ES-I3 (cell line): ENCODE results near the gene NALCN.

ENCODE experiments used
- H3K36me3 ChIP-seq: 2 replicates; pipeline ENCODE4 v1.6.1; 2013; ENCODE audit warnings: mild to moderate bottlenecking, low read length, control low read depth, moderate library complexity; ENCODE audit not compliant: insufficient read depth
- H3K4me1 ChIP-seq: 2 replicates; pipeline ENCODE4 v1.6.1; 2013; ENCODE audit warnings: mild to moderate bottlenecking, control low read depth, low read length; ENCODE audit not compliant: insufficient read depth
- H3K9ac ChIP-seq: 2 replicates; pipeline ENCODE4 v1.6.1; 2013; ENCODE audit warnings: low read depth, mild to moderate bottlenecking, low read length, moderate library complexity
- H3K9me3 ChIP-seq: 2 replicates; pipeline ENCODE4 v1.6.1; 2013; ENCODE audit warnings: mild to moderate bottlenecking, low read length, moderate library complexity; ENCODE audit not compliant: control insufficient read depth, insufficient read depth

NALCN gene

DNA sequence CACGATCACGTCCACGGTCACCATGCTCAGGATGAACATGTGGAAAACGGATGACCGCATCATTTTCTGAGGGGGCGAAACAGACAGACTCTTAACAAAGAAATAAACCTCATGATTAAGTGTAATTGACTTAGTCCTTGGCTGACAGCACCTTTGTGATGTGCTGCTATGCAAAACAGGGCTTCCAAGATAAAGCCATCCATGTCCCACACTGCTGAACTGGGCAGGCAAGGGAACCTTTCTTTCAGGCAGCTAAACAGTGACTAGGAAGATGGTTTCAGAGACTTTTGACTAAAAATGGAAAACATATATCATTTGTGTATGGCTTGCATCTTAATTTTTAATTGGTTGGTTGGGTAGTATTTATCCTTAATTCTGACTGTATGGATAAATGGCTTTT is 157.8 kb downstream of the NALCN start:
- Histone ChIP-seq H3K9ac (no peak overlapping the region), H3K36me3 (no peaks in the 10 kb centered on the region), H3K4me1 (no peaks in the 10 kb centered on the region), H3K9me3 (no peaks in the 10 kb centered on the region)

DNA sequence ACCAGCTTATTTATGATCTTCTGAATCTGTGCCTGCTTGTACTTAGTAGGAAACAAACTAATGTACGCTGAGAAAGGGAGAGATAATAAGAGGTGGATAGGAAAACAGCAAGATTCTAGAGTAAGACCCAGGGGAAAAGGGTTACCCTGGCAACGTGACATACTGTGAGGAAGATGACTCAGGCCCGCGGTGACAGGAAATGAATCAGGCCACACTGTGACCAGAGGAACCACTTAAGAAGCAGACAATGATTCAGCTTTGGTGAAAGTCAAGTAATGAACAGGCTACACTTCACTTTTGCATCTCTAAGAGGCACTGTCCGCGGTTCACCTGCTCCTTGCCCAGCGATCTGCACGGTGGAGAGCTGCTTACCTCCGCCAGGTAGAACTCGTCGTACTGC is 158.2 kb downstream of the NALCN start:
- Histone ChIP-seq H3K4me1 (no peaks in the 10 kb centered on the region), H3K36me3 (no peaks in the 10 kb centered on the region), H3K9ac (no peak overlapping the region), H3K9me3 (no peaks in the 10 kb centered on the region)

DNA sequence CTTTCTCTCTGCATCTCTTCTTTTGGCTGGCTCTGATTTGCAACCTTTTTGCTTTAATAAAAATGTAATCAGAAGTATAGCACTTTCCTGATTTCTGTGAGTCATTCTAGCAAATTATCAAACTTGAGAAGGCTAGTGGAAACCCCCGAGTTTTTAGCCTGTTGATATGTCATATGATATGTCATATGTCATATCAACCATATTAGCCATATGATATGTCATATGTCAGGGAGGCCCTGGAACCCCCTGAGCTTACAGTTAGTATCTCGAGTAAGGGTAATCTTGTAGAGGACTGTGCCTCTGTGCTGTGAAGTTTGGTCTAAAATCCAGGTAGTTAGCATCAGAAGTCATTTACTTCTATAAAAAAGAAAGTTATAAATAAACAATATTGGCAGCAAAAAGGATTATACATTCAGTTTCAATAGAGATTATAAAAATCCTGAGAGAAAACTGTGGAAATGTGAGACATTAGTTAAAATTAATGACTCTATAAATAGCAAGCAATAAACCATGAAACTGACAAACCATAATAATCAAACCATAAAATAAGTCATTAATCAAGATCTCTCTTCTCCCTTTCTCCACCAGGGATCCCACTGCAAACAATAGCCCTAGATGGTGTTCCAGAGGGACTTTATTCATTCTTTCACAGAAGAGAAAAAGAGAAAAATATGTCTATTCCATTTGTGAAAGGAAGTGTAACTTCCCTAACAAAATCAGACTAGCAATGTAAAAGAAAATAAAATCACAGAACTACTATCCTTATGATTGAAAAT is 167.4 kb downstream of the NALCN start:
- H3K9me3 ChIP-seq, result no peaks in the 10 kb centered on the region; the same call in 1 of the 2 replicates
- no peaks in the 10 kb centered on the region for H3K4me1 ChIP-seq
- no peak overlapping the region for H3K9ac ChIP-seq
- no peaks in the 10 kb centered on the region for H3K36me3 ChIP-seq

GRCh38 chr13:101242720-101243119 is 173.6 kb downstream of the NALCN start:
- Histone ChIP-seq H3K9me3 (no peaks in the 10 kb centered on the region), H3K4me1 (no peaks in the 10 kb centered on the region), H3K9ac (no peak overlapping the region), H3K36me3 (no peaks in the 10 kb centered on the region)

GRCh38 chr13:101238555-101238954 is 177.8 kb downstream of the NALCN start:
- H3K9ac ChIP-seq, result no peak overlapping the region
- no peaks in the 10 kb centered on the region for H3K4me1 ChIP-seq
- no peaks in the 10 kb centered on the region for H3K9me3 ChIP-seq
- H3K36me3 ChIP-seq, result no peaks in the 10 kb centered on the region

- Histone ChIP-seq H3K9ac (no peak overlapping the region), H3K36me3 (no peaks in the 10 kb centered on the region), H3K4me1 (no peaks in the 10 kb centered on the region), H3K9me3 (no peaks in the 10 kb centered on the region)
Measured at GRCh38 chr13:101231751-101232428, 184.4 kb downstream of the NALCN start.

DNA sequence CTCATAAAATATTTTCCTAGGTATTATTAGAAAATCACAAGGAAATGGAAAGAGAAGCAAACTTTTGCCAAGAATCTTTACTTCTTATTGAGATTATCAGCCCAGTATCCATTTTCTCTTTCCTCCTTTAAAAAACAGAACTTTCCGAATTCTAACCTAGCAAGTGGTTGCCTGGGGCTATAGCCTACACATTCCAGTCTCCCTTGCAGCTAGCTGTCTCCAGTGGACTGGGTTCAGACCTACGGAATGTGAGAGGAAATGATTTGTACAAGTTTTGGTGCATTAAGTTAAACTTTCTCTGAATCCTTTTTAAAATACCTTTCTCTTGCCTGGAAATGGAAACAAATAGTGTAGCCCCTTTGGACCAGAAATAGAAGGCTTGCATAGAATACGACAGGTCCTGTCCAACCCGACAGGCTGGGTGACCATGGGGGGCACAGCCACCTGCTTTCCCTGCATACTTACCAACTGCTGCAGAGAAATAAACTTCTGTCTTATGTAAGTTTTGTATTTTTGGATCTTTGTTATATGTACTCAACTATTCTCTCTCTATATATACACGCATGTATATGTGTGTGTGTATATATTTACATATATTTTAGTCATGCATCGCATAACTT is 185.9 kb downstream of the NALCN start:
- H3K36me3 ChIP-seq, result no peaks in the 10 kb centered on the region
- no peaks in the 10 kb centered on the region for H3K9me3 ChIP-seq
- no peaks in the 10 kb centered on the region for H3K4me1 ChIP-seq
- H3K9ac ChIP-seq, result no peak overlapping the region

DNA sequence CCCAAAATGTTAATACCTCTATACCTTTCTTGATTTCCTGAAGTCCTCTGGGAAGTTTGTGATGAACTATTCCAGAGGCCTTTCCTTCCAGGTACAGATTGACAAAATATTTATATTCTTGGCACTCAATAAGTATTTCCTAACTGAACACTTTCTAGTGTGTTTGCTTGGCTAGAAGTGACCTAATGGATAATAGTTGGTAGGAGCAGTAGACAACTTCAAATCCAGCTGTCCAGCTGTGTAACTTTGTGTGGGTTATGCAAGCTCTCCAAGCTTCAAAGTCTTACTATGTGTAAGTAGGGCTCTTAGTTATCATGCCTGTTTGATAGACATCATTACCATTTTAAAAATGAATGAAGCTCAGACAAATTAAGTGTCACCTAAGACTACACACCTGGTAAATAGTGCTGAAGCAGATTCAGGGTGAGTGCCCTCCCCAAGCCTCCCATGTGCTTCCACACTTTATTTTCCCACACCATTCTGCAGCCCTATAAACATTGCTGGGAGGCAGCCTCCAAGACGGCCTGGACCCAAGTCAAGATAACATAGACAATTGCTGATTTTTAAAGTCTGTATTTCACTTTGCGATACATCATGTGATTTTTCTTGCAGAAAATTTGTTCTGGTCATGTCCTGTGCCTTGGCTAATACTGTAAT is 196.6 kb downstream of the NALCN start:
- no peak overlapping the region for H3K9ac ChIP-seq
- no peaks in the 10 kb centered on the region for H3K4me1 ChIP-seq
- no peaks in the 10 kb centered on the region for H3K9me3 ChIP-seq
- H3K36me3 ChIP-seq, result no peaks in the 10 kb centered on the region

GRCh38 chr13:101218484-101218883 is 197.8 kb downstream of the NALCN start:
- Histone ChIP-seq H3K4me1 (no peaks in the 10 kb centered on the region), H3K9ac (no peak overlapping the region), H3K36me3 (no peaks in the 10 kb centered on the region), H3K9me3 (no peaks in the 10 kb centered on the region)

GRCh38 chr13:101217086-101217485 is 199.2 kb downstream of the NALCN start:
- H3K36me3 ChIP-seq, result no peaks in the 10 kb centered on the region
- H3K9ac ChIP-seq, result no peak overlapping the region
- H3K4me1 ChIP-seq, result no peaks in the 10 kb centered on the region
- no peaks in the 10 kb centered on the region for H3K9me3 ChIP-seq

DNA sequence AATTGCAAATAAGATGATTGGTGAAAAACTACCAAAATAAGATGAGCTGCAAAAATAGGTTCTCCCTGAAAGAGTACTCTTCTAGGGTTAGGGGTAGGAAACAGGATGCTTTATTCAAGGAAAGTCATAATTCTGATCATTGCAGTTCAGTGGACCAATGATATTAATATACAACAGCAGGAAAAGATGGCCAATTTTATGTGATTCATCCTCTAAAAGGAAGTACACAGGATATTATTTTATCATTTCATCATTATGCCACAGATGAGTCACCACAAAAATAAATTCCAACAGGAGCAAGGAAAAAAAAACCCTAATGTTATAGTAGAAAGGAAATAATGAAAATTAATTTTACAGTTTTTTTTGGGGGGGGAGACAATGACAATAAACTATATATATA is 205.0 kb downstream of the NALCN start:
- no peaks in the 10 kb centered on the region for H3K36me3 ChIP-seq
- no peaks in the 10 kb centered on the region for H3K9me3 ChIP-seq
- no peak overlapping the region for H3K9ac ChIP-seq
- no peaks in the 10 kb centered on the region for H3K4me1 ChIP-seq

DNA sequence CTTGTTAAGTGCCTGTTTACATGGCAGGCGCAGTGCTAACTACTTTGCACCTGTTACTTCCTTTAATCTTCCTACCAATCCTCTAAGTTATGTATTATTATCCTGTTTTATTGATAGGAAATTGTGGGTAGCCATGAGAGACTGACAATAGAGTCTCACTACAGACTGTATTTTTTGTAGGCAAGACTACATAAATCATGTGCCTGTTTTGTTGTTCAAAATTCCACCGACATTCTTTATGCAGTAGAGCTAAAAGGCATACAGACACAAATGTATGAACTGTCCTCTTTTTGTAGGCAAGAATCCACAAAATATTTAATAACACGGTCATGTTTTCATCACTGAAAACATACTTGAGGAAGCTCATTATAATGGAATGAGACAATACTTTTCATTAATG is 205.5 kb downstream of the NALCN start:
- Histone ChIP-seq H3K36me3 (no peaks in the 10 kb centered on the region), H3K9ac (no peak overlapping the region), H3K4me1 (no peaks in the 10 kb centered on the region), H3K9me3 (no peaks in the 10 kb centered on the region)

DNA sequence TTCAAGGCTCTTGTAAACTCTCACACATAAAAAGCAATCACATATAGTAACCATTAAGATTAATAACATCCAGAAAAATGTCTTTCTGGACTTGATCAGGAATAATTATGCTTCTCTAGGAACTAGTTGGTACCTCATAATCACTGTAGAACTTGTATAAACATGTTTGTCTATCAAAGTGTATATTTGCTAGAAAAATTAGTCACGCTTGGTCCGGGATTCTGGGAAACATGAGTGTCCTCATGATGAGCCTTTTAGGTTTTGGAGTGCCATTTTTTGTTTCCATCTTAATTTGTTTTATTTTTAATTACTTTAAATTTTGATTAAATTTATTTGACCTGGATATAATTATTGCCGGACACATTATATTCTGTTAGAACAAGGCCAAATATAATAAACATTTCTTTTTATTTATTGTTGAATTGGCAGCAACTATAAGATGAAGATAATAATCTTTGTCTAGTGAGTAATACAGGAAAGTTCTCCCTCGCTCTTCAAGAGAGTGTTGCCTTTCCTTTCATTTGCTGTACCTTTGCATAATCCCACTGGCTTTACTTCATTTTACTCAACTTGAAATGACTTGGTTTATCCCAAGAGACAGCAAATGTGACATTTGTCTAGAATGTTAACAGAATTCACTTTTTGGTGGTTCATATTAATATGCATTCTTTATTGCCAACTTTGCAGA is 207.0 kb downstream of the NALCN start:
- Histone ChIP-seq H3K9me3 (no peaks in the 10 kb centered on the region), H3K36me3 (no peaks in the 10 kb centered on the region), H3K9ac (no peak overlapping the region), H3K4me1 (no peaks in the 10 kb centered on the region)

- Histone ChIP-seq H3K9ac (no peak overlapping the region), H3K9me3 (no peaks in the 10 kb centered on the region), H3K4me1 (no peaks in the 10 kb centered on the region), H3K36me3 (no peaks in the 10 kb centered on the region)
Measured at GRCh38 chr13:101205408-101205807, 210.9 kb downstream of the NALCN start.
